ENCODE results near the gene ABCB6.

ABCB6 gene

DNA sequence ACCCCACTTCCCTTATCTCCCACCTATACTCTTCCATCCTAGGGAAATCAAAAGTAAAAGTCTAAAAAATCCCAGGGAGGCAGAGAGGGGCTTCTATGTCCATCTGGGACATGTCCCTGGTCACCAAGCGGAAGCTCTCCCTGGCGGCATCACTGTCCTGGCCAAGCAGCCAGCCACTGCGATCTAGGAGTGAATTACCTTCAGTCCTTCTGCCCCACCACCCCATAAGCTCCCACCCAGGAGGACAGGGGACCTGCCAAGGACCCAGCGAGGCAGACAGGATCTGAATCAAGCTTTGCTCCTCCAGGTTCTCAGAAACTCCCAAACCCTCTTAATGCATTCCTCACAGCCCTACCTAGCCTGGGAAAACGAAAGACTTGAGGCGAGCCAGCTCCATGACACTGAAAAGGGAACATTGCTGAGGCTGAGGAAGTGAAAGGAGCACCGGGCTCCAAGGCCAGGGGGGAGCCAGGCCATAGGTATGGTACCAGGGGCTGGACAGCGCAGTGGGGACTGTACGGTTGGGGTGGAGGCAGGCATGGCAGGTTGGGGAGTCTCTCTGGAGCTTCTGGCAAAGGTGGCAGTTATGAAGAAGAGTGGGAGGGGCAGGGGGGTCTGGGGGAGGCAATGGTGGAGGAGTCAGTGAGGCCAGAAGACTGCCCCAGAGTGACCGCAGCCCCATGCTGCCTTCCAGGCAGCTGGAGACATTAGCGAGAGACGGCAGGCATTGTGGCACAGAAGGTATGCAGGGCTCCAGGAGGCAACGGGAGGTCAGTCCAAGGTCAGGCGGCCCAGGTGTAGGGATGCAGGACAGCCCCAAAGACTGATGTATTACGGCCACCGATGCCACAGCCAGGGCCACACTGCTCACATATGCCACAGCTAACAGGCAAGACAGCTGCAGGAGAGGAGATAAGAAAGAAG, 46.3 kb downstream of the ABCB6 start:
- in situ Hi-C loops (cut with MboI; ENCODE audit: low sequenced_read_pairs) = loop anchor here (10.0 kb wide), 1 partner anchor 122 kb away; no protein-coding TSS in a partner anchor

DNA sequence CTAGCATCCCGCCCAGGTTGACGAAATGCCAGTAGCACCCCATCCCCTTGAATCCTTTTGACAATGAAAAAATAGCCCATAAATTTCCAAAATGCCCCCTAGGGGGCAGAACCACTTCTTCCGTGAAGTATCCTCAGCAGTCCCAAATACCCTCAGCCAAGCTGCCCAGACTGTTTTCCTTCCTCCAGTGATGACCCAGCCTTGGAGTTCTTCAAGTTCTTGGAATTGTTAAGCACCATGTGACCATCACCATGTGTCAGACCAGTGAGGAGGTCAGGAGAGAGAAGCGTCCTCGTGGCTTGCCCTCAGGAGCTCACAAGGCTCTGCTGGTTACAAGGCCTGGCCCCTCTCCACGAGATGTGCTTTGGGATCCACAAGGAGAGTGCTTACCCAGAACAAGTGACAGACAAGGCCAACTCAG, 47.5 kb downstream of the ABCB6 start:
- in situ Hi-C loops (cut with MboI; ENCODE audit: low sequenced_read_pairs) = loop anchor here (10.0 kb wide), 1 partner anchor 124 kb away; no protein-coding TSS in a partner anchor

DNA sequence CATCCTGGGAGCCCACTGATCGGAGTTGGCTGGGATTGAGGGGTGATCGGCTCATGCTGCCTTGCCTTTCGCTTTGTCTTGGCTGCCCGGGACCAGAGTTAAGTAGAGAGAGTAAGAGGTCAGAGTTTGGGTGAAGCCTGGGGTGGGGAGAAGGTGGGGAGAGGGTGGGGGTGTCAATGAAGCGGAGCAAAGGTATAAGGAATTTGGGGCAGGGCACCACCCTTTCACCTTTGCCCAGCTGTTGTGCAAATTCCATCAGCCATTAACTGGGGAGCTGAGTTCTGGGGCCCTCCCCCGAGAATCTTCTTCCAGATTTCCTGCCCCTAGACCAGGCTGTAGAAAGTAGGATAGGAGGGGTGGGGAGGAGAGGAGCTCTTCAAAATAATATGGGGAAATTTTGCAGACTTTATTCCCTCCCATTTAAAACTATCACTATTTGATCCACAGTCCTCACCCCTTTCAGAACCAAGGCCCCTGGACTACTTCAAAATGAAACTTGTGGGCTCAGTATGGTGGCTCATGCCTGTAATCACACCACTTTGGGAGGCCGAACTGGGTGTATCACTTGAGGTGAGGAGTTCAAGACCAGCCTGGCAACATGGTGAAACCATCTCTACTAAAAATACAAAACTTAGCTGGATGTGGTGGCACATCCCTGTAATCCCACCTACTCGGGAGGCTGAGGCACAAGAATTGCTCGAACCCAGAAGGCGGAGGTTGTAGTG, 48.7 kb downstream of the ABCB6 start, which contains the start of gene SLC23A3:
Gene SLC23A3, minus strand, starts transcription at position 100 of the 725 bp plus-strand sequence. Its CDS starts 45 bp downstream, at position 55.
- in situ Hi-C loops (cut with MboI; ENCODE audit: low sequenced_read_pairs) = loop anchor here (10.0 kb wide), 3 partner anchors 45 to 125 kb away; partner anchors contain the start of genes ABCB6 and DNAJB2

DNA sequence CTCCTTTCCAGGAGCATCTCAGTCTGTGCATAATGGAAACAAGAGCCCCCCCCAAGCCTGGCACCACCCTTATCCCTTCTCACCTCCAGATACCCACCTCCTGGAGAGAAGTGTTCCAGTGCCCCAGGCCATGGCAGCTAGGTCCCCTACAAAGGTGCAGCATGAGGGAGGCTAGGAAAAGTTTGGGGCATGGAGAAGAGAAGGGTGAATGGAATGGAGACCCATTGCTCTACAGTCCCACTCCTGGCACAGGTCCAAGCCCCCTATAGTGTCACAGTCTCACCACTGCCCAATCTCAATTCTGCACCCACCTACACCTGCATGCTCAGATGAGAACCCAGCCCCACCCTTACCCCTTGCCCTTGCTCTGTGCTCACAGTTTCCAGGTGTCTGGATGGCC, 49.8 kb downstream of the ABCB6 start:
- in situ Hi-C loops (cut with MboI; ENCODE audit: low sequenced_read_pairs) = loop anchor here (10.0 kb wide), 2 partner anchors 46 to 106 kb away; partner anchors contain the start of genes ABCB6 and DNAJB2

DNA sequence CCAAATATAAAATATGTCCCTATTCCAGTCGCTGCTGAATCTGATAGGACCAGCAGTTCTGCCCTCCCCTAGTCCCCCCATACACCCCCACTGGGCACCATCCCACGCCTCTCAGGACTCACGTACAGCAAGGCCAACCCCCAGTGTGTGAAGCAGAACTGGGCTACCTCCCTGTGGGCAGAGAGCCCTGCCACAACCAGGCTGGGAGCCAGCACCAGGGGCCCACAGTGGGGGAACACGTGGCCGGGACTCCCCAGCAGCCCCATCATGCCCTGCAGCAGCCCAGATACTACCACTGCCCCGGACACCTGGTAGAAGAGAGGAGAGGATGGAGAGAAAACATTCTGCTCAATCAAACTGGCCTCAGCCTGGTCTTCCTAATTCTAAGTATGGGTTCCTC, 50.2 kb downstream of the ABCB6 start:
- in situ Hi-C loops (cut with MboI; ENCODE audit: low sequenced_read_pairs) = loop anchor here (10.0 kb wide), 2 partner anchors 46 to 106 kb away; partner anchors contain the start of genes ABCB6 and DNAJB2

DNA sequence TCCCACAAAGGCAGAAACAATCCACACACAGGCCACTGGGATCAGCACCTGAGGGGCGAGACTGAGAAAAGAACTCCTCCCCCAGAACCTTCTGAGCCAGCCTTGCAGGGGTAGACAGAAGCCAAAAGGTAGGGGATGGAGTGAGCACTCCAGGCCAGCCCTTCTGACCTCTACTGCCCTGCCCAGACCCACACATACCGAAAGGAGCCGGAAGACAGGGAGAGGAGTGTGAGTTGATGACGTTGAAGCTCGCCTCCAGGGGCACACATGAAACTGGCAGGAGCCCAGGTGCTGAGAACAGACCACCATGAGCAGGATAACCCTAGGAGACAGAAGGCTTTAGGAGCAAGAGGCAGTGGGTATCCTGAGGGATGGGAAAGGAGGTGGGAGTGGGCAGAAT, 50.8 kb downstream of the ABCB6 start:
- in situ Hi-C loops (cut with MboI; ENCODE audit: low sequenced_read_pairs) = loop anchor here (10.0 kb wide), 2 partner anchors 47 to 107 kb away; partner anchors contain the start of genes ABCB6 and DNAJB2

DNA sequence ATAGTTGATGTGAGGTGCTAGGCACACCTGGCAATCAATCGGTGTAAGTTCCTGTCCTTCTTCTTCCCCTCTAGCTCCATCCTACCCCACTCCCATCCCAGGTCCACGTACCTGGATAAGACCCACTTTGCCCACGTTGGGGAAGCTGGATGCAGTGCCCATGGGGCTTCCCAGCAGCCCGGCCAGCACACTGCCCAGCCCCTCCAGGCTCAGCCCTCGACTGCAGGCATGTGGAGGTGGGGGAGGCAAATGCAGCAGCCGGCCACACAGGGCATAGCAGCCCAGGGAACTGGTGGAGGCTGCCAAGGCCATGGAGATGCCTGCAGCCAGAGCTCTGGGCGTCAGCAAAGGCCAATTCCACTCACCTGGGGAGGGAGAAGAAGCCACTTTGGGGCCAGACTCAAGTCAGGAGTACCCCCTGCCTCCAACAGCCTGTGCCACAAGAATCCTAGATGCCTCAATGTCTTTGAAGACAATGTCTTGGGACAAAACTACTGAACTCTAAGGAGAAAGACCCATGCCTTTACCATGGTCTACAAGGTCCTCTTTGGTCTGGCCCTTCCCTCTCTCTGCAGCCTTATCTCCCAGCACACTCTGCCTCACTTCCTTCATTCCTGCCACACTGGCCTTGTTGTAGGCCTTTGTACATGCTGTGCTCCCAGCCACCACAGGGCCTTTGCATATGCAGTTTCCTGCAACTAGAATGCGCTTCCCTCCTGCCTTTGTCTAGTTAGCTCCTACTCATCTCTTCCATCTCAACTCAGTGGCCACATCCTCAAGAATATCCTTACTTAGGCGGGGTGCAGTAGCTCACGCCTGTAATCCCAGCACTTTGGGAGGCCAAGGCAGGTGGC, 53.5 kb downstream of the ABCB6 start:
- in situ Hi-C loops (cut with MboI; ENCODE audit: low sequenced_read_pairs) = loop anchor here (10.0 kb wide), 2 partner anchors 50 to 110 kb away; partner anchors contain the start of genes ABCB6 and DNAJB2

DNA sequence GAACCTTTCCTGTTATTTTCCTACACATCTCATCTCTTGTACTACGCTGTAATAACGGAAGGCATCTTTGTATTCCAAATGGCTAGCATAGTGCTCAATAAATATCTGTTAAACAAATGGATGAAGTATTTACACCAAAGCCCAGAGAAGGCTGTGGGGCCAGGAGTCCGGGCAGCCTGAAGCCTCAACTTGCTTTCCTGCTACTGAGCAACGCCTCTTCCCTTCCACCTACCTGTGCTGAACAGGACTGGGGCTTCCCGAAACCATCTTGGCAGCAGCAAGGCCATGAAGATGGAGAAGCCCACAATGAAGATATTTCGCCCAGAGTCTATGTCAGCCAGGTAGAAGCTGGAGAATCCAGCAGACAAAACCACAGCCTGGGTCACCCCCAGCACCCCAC, 55.6 kb downstream of the ABCB6 start:
- in situ Hi-C loops (cut with MboI; ENCODE audit: low sequenced_read_pairs) = loop anchor here (10.0 kb wide), 2 partner anchors 52 to 112 kb away; partner anchors contain the start of genes ABCB6 and DNAJB2

DNA sequence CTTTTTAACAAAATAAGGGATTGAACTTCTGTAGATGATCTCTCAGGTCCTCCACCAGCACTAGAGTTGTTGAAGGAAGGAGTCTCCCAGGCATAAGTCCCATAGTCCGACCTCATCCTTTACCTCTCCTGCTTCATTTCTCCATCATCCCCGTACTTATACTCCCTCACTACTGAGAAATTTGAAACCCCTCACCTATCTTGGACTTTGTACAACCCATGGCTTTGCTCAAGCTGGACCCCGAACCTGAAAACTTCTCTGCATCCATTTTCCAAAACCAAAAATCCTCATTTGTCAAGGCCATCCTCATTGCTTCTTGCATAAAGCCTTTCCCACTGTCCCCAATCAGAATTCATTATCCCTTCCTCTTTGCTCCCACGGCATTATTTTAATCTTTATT, 57.7 kb downstream of the ABCB6 start:
- in situ Hi-C loops (cut with MboI; ENCODE audit: low sequenced_read_pairs) = loop anchor here (10.0 kb wide), 2 partner anchors 54 to 114 kb away; partner anchors contain the start of genes ABCB6 and DNAJB2

DNA sequence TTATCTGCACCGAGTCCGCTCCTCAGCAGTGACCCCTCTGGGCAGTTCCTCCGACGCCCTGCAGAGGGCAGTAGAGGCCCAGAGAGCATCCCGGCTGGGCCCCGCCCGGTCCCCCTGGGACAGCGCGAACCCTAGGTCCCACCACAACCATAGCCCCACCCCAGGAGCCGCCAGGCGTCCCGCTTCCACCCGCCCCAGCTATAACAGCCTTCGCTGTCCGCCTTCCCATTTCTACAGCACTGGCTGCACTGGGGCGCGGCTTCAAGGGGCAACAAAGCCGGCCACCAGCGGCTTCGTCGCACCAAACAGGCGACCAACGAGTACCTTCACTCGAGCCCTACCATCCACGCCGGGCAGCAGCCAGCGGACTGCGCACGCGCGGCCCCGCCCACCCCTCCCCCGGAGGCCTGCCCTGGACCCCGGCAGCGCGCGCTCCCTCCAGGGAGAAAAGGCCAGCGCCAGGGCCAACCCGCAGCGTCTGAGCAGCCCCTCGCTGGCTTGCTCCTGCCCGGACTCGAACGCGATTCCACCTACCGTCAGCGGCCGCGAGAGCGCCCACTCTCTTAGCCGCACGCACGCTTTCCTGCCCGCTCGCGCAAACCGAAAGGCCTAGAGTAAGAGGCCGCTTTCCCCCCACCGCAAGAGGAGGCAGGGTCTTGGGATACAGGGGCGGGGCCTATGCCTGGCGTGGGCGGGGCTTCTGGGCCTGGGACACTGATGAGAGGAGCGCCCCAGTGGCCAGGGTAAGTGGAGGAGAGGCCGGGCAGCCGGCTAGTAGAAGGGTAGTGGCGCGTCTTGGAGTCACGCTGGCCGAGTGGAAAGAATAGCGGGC, 58.4 kb downstream of the ABCB6 start, which contains the start of gene NHEJ1:
Gene NHEJ1, minus strand, starts transcription at position 630 of the 832 bp plus-strand sequence. CDS start 2,453 bp downstream, outside the sequence.
- in situ Hi-C loops (cut with MboI; ENCODE audit: low sequenced_read_pairs) = loop anchor here (10.0 kb wide), 2 partner anchors 54 to 114 kb away; partner anchors contain the start of genes ABCB6 and DNAJB2
